Eye (tissue), 1 donor: ENCODE results near the gene CFAP46.
"Not testable (repeated sequence)": the region's sequence is repeated elsewhere in the genome, so short reads cannot be mapped to it uniquely, and the experiment has no call there.

Source experiments
- DNase-seq: peaks from one replicate; pipeline ENCODE4 v3.0.0-alpha.2; 2015

CFAP46 gene

GRCh38 chr10:132962623-132963429, 20.5 kb upstream of the CFAP46 start:
- no peak for DNase-seq

GRCh38 chr10:132961787-132962622, 19.6 kb upstream of the CFAP46 start:
- peak; percentile 95 for DNase-seq

- no peak for DNase-seq
Measured at GRCh38 chr10:132961420-132961786, 19.0 kb upstream of the CFAP46 start.

GRCh38 chr10:132960631-132961419, 18.5 kb upstream of the CFAP46 start:
- DNase-seq = no peak

- DNase-seq = no peak
Measured at GRCh38 chr10:132960071-132960472, 17.7 kb upstream of the CFAP46 start.

GRCh38 chr10:132959559-132959961, 17.2 kb upstream of the CFAP46 start:
- no peak for DNase-seq

GRCh38 chr10:132958883-132959558, 16.7 kb upstream of the CFAP46 start:
- DNase-seq = no peak

- DNase-seq = no peak
Measured at GRCh38 chr10:132957981-132958882, 15.9 kb upstream of the CFAP46 start.

GRCh38 chr10:132957131-132957530, 14.8 kb upstream of the CFAP46 start:
- DNase-seq = no peak

- not testable (repeated sequence) for DNase-seq
Measured at GRCh38 chr10:132956259-132956658, 13.9 kb upstream of the CFAP46 start.

GRCh38 chr10:132955479-132955878, 13.1 kb upstream of the CFAP46 start:
- DNase-seq = no peak

- DNase-seq = no peak
Measured at GRCh38 chr10:132953428-132953827, 11.1 kb upstream of the CFAP46 start.

GRCh38 chr10:132951926-132952325, 9.6 kb upstream of the CFAP46 start:
- no peak for DNase-seq

- DNase-seq = no peak
Measured at GRCh38 chr10:132948351-132948750, 6.0 kb upstream of the CFAP46 start.

GRCh38 chr10:132947843-132948242, 5.5 kb upstream of the CFAP46 start:
- DNase-seq = no peak

GRCh38 chr10:132946806-132947546, 4.6 kb upstream of the CFAP46 start:
- peak; percentile 29 for DNase-seq

- DNase-seq = no peak
Measured at GRCh38 chr10:132946311-132946710, 3.9 kb upstream of the CFAP46 start.

- no peak for DNase-seq
Measured at GRCh38 chr10:132945894-132946255, 3.5 kb upstream of the CFAP46 start.

- DNase-seq = no peak
Measured at GRCh38 chr10:132945125-132945893, 2.9 kb upstream of the CFAP46 start.

GRCh38 chr10:132944510-132944909, 2.1 kb upstream of the CFAP46 start:
- DNase-seq = no peak
